ENCODE measurements around the gene GP1BA. TPM values are rescaled to one million over a fixed set of nuclear protein-coding genes. Genes with fewer than 3 reads are reported as not detected.

Gene GP1BA
- total and polyA plus RNA-seq, 10 of the 15 experiments (the other 5 are each of a cell fraction or from before 2014, with no cell fraction given), result 0.04 to 0.67 (median 0.28) TPM; not detected in 1

DNA sequence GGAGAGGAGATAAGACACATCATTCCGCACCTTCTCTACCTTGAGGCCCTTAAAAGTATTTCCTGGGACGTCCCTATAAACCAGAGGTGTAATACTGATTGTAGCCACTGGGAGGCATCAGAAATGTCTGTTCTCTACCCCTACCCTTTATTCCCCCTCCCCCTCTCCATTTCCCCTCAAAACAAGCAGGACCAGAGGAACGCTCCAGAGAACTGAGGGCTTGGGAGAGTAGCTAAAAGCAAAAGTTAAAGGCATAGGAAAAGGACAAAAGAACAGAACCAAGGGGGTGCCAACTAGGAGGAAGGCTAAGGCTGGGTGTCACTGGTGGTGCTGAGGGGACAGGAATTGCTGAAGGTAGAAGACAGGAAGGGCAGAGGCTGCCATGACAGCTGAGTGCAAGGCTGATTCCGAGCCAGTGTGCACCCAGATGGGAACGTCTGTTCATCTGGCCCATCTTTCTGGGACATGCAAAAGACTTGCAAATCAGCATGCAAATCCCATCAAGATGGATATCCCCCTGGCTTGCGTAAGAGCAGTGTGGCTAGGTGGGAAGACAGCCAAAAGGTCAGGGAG lies 48.7 kb downstream of the GP1BA start:
- CTCF ChIA-PET, result interaction anchor here (0.7 to 4.5 kb wide), 17 partner anchors 9 to 130 kb away, joined by 3 to 55 read pairs (median 4); partner anchors contain the start of genes CHRNE and SLC52A1
- no peak for TF ChIP-seq CBX5 (IDR thresholded peaks at IDR 0.05; ENCODE audit: low read depth)
- TF ChIP-seq BHLHE40 (IDR thresholded peaks at IDR 0.05; ENCODE audit: borderline replicate concordance in 1 of 2, low read depth in 2 of 2, low read length in 1 of 2), result no peak
- TF ChIP-seq TARDBP (IDR thresholded peaks at IDR 0.05; ENCODE audit: borderline replicate concordance), result no peak
- TF ChIP-seq MEF2B (IDR thresholded peaks at IDR 0.05; ENCODE audit: partially characterized antibody, poor library complexity, severe bottlenecking), result no peak
- TF ChIP-seq GABPA (IDR thresholded peaks at IDR 0.05; ENCODE audit: low read depth), result no peak
- TF ChIP-seq POU2F2 (IDR thresholded peaks at IDR 0.05; ENCODE audit: borderline replicate concordance, low read depth, low read length), result 0 out of 3 replicates have a peak, but pooled peaks have one; percentile 8
- TF ChIP-seq HDAC2 (IDR thresholded peaks at IDR 0.05), result no peak
- no peak for TF ChIP-seq SMAD5 (IDR thresholded peaks at IDR 0.05; ENCODE audit: low read depth)
- no peak for TF ChIP-seq NR2F1 (conservative IDR thresholded peaks at IDR 0.05)
- TF ChIP-seq ZNF384 (IDR thresholded peaks at IDR 0.05; ENCODE audit: borderline replicate concordance, low read depth, low read length), result no peak
- no peak for TF ChIP-seq RAD51 (IDR thresholded peaks at IDR 0.05)
- no peak for TF ChIP-seq MYB (IDR thresholded peaks at IDR 0.05; ENCODE audit: borderline replicate concordance, low read depth, low read length)
- TF ChIP-seq RUNX3 (IDR thresholded peaks at IDR 0.05; ENCODE audit: low read length), result 0 out of 2 replicates have a peak, but pooled peaks have one; percentile 13
- peak; percentile 63; the same call in 1 of the 2 replicates for TF ChIP-seq YY1 (IDR thresholded peaks at IDR 0.05; ENCODE audit: low read depth, low read length)
- TF ChIP-seq RELA (IDR thresholded peaks at IDR 0.05; ENCODE audit: borderline replicate concordance, partially characterized antibody), result no peak
- no peak for TF ChIP-seq NFYB (IDR thresholded peaks at IDR 0.05; ENCODE audit: insufficient read depth, low read depth, low read length)
- TF ChIP-seq RAD21 (IDR thresholded peaks at IDR 0.05; ENCODE audit: insufficient read depth, low read depth, low read length), result peak; percentile 65
- no peak for TF ChIP-seq POLR2AphosphoS2 (IDR thresholded peaks at IDR 0.05; ENCODE audit: low read depth, low read length)
- TF ChIP-seq PAX5 (IDR thresholded peaks at IDR 0.05; ENCODE audit: borderline replicate concordance, low read depth, low read length), result no peak
- 0 out of 2 replicates have a peak, but pooled peaks have one; percentile 26 for TF ChIP-seq NBN (IDR thresholded peaks at IDR 0.05)
- peak; percentile 43; the same call in 1 of the 2 replicates for TF ChIP-seq ZNF207 (IDR thresholded peaks at IDR 0.05; ENCODE audit: borderline replicate concordance)
- peak; percentile 88 for TF ChIP-seq SMC3 (IDR thresholded peaks at IDR 0.05; ENCODE audit: borderline replicate concordance, low read length)
- TF ChIP-seq IRF4 (IDR thresholded peaks at IDR 0.05; ENCODE audit: low read depth, low read length), result peak; percentile 27; the same call in 1 of the 2 replicates
- no peak for TF ChIP-seq RB1 (IDR thresholded peaks at IDR 0.05; ENCODE audit: borderline replicate concordance)
- TF ChIP-seq ZNF622 (IDR thresholded peaks at IDR 0.05), result no peak

More for the DNA sequence above, 48.7 kb downstream of the GP1BA start:
- no peak overlapping the region for H3K4me3 ChIP-seq
- H3K36me3 ChIP-seq (ENCODE audit: control insufficient read depth in 2 of 2, insufficient read depth in 2 of 2, low read length in 1 of 2), result peaks cover 12 to 16% of the 10 kb centered on the region in 2 experiments; a peak in 3 of 4 replicates
- H3K79me2 ChIP-seq (ENCODE audit: control insufficient read depth, insufficient read depth, low read length), result no peaks in the 10 kb centered on the region
- WGBS (ENCODE audit: insufficient coverage, insufficient replicate concordance, low lambda C conversion rate, missing lambda C conversion rate), result 26% methylated on average over 6 of the region's 6 CpGs
- H3K4me2 ChIP-seq (ENCODE audit: control insufficient read depth, insufficient read depth), result no peak overlapping the region
- DNase-seq (ENCODE audit: low read depth, low spot score) (no peak), FAIRE-seq (peak; percentile 62), ATAC-seq (peak; percentile 92)
- ChIA-PET RAD21 (ENCODE audit: unreplicated experiment) (interaction anchor here (1.0 to 2.1 kb wide), 2 partner anchors 72 to 81 kb away, joined by 3 to 15 read pairs; no protein-coding TSS in a partner anchor), SMC1A (ENCODE audit: uncharacterized antibody, unreplicated experiment) (interaction anchor here (0.9 to 3.6 kb wide), 6 partner anchors 12 to 81 kb away, joined by 3 to 29 read pairs (median 5); partner anchors contain the start of gene SPAG7), POLR2A (interaction anchor here (0.5 to 2.4 kb wide), 3 partner anchors 13 to 81 kb away, joined by 3 to 8 read pairs (median 4); partner anchors contain the start of gene SPAG7)
- in situ Hi-C loops (cut with MboI), result loop anchor here (5.0 kb wide), 1 partner anchor 87 kb away; no protein-coding TSS in a partner anchor
- no peaks in the 10 kb centered on the region for H4K20me1 ChIP-seq (ENCODE audit: control insufficient read depth, insufficient read depth)
- no peak overlapping the region; the same call in 1 of the 2 replicates for H2AFZ ChIP-seq (ENCODE audit: control insufficient read depth, low read depth, low read length)
- no peaks in the 10 kb centered on the region for H3K27me3 ChIP-seq (replicated peaks in 1 of 2; ENCODE audit: control insufficient read depth in 2 of 2, insufficient read depth in 2 of 2, low read length in 1 of 2)
- peaks cover 12% of the 10 kb centered on the region for H3K4me1 ChIP-seq (ENCODE audit: control insufficient read depth, insufficient read depth, low read length)
- 0 out of 2 replicates have a peak overlapping the region, but pooled peaks have one; percentile 3 for H3K27ac ChIP-seq (ENCODE audit: control insufficient read depth, insufficient read depth)
- intact Hi-C loops (cut with micrococcal nuclease; ENCODE audit: unreplicated experiment), result loop anchor here (1.0 kb wide), 1 partner anchor 82 kb away; no protein-coding TSS in a partner anchor
- no TSS peak for BruUV-seq (replicated peaks)
- no peak overlapping the region for H3K9ac ChIP-seq (ENCODE audit: control insufficient read depth, insufficient read depth, low read length)
- H3K9me3 ChIP-seq (replicated peaks; ENCODE audit: control insufficient read depth, insufficient read depth, low read length), result no peaks in the 10 kb centered on the region
